Cerebellar nuclear complex (tissue), 1 donor: ENCODE results near the gene AGXT2.

ENCODE experiments used
- DNase-seq, 2 experiments: peaks; one replicate each; lab custom pipeline; 2025; lab: John Stamatoyannopoulos, UW

The AGXT2 gene

DNA sequence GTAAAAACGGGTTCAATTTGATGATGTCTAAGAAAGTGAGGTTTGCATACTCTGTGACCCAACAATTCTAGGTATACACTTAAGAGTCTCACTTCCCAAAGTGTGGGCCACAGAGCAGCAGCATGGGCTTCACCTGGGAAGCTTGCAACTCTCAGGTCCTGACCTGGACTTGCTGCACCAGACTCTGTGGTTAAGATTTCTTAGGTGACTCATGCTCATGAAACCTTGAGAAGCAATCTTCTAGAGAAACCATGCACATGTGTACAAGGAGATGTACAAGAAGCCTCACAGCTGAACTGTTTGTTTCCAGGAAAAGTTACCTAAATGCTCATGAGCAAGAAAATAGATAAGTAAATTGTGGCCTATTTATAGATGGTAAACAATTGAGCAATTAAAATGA is 88.4 kb downstream of the AGXT2 start:
- DNase-seq = no peak

- DNase-seq = no peak
Measured at GRCh38 chr5:34957857-34958690, 89.7 kb downstream of the AGXT2 start.

GRCh38 chr5:34957321-34957720 is 90.4 kb downstream of the AGXT2 start:
- DNase-seq = no peak
